IMR-90 (cell line): ENCODE measurements around the gene CEP43. TPM values are rescaled to one million over a fixed set of nuclear protein-coding genes. Genes with fewer than 3 reads are reported as not detected.

ENCODE experiments used
- ATAC-seq: fragments of 200-7000 bp; cut with Tn5 transposase; 2 replicates; pipeline ENCODE4 v1.9.1; 2020; ENCODE audit warnings: low read depth, mild to moderate bottlenecking, moderate library complexity
- BruUV-seq: library from RNA; stranded (reverse); fragments of 400-500 nt; replicated peaks from 2 replicates; lab custom pipeline; 2021; lab: Mats Ljungman, UMichigan
- CTCF ChIA-PET: fragments of 300-600 bp; formaldehyde crosslinking; extraction: SDS; loops from one replicate; lab custom pipeline; 2021; ENCODE audit warnings: antibody characterized with exemption; lab: Yijun Ruan, JAX
- POLR2A ChIA-PET: fragments of 300-600 bp; sonication (Branson Sonifier 250); formaldehyde crosslinking; loops from one replicate; lab custom pipeline; 2022; ENCODE audit warnings: antibody characterized with exemption; ENCODE audit not compliant: unreplicated experiment; lab: Charles Lee
- DNase-seq: peaks from one replicate; pipeline ENCODE4 v3.0.0; 2013
- H2AFZ ChIP-seq: replicated peaks from 2 replicates; pipeline ENCODE3; 2013; ENCODE audit warnings: low read length, mild to moderate bottlenecking; ENCODE audit not compliant: poor library complexity
- H2AK5ac ChIP-seq: 2 replicates; pipeline ENCODE4 v1.6.1; 2013; ENCODE audit warnings: low read depth, low read length, inconsistent platforms
- H2AK9ac ChIP-seq: replicated peaks from 2 replicates; pipeline ENCODE3; 2013; ENCODE audit warnings: mild to moderate bottlenecking, low read depth, low read length, moderate library complexity; ENCODE audit not compliant: poor library complexity
- H2BK120ac ChIP-seq: 2 replicates; pipeline ENCODE4 v1.6.1; 2013; ENCODE audit warnings: low read depth, low read length, inconsistent platforms
- H2BK15ac ChIP-seq: 3 replicates; pipeline ENCODE4 v1.6.1; 2013; ENCODE audit warnings: low read depth, low read length, inconsistent platforms
- H2BK20ac ChIP-seq: 2 replicates; pipeline ENCODE4 v1.6.1; 2013; ENCODE audit warnings: low read depth, mild to moderate bottlenecking, inconsistent platforms, low read length, moderate library complexity
- H2BK5ac ChIP-seq: 2 replicates; pipeline ENCODE4 v1.6.1; 2013; ENCODE audit warnings: mild to moderate bottlenecking, low read depth, low read length, inconsistent platforms; ENCODE audit not compliant: poor library complexity, severe bottlenecking
- H3K14ac ChIP-seq: replicated peaks from 2 replicates; pipeline ENCODE4 v1.6.1; 2013; ENCODE audit warnings: low read depth, low read length, inconsistent platforms
- H3K18ac ChIP-seq: 2 replicates; pipeline ENCODE4 v1.6.1; 2013; ENCODE audit warnings: low read depth, low read length, control low read depth
- H3K23ac ChIP-seq: 2 replicates; pipeline ENCODE4 v1.6.1; 2013; ENCODE audit warnings: low read depth, low read length, inconsistent platforms
- H3K27ac ChIP-seq: 2 replicates; pipeline ENCODE4 v1.5.1; 2013; ENCODE audit warnings: mild to moderate bottlenecking, control low read depth, low read length; ENCODE audit not compliant: insufficient read depth
- H3K27me3 ChIP-seq: 2 replicates; pipeline ENCODE4 v1.6.1; 2013; ENCODE audit warnings: low read length; ENCODE audit not compliant: control insufficient read depth, insufficient read depth
- H3K36me3 ChIP-seq: 2 replicates; pipeline ENCODE4 v1.6.1; 2013; ENCODE audit warnings: low read length, mixed read lengths; ENCODE audit not compliant: control insufficient read depth, insufficient read depth
- H3K4ac ChIP-seq: 2 replicates; pipeline ENCODE4 v1.6.1; 2013; ENCODE audit warnings: low read depth, low read length, inconsistent platforms
- H3K4me1 ChIP-seq: 2 replicates; pipeline ENCODE4 v1.6.1; 2013; ENCODE audit warnings: low read length, mixed read lengths; ENCODE audit not compliant: control insufficient read depth, insufficient read depth
- H3K4me2 ChIP-seq: 2 replicates; pipeline ENCODE4 v1.6.1; 2013; ENCODE audit warnings: low read depth, mild to moderate bottlenecking, control low read depth, low read length, moderate library complexity
- H3K4me3 ChIP-seq: 2 replicates; pipeline ENCODE4 v1.5.1; 2013; ENCODE audit warnings: low read depth, mild to moderate bottlenecking, control low read depth, low read length, moderate library complexity; ENCODE audit not compliant: insufficient read depth
- H3K56ac ChIP-seq: 2 replicates; pipeline ENCODE4 v1.6.1; 2013; ENCODE audit warnings: low read length, inconsistent platforms; ENCODE audit not compliant: insufficient read depth; ENCODE audit errors: extremely low read depth
- H3K79me1 ChIP-seq, 2 experiments: 2 replicates each; pipeline ENCODE4 v1.6.1; 2013; ENCODE audit warnings: low read length in 2 of 2, inconsistent platforms in 1 of 2, low read depth in 1 of 2
- H3K9ac ChIP-seq: 2 replicates; pipeline ENCODE4 v1.6.1; 2013; ENCODE audit warnings: low read depth, low read length, control low read depth
- H3K9me1 ChIP-seq: 2 replicates; pipeline ENCODE4 v1.6.1; 2013; ENCODE audit warnings: low read length, inconsistent platforms; ENCODE audit not compliant: insufficient read depth
- H3K9me3 ChIP-seq: 2 replicates; pipeline ENCODE4 v1.6.1; 2013; ENCODE audit warnings: low read length; ENCODE audit not compliant: control insufficient read depth, insufficient read depth
- H4K20me1 ChIP-seq: 2 replicates; pipeline ENCODE4 v1.6.1; 2013; ENCODE audit warnings: low read length, inconsistent platforms; ENCODE audit not compliant: insufficient read depth
- H4K5ac ChIP-seq: 2 replicates; pipeline ENCODE4 v1.6.1; 2013; ENCODE audit warnings: mild to moderate bottlenecking, low read depth, low read length, control low read depth
- H4K8ac ChIP-seq, 2 experiments: 2 replicates each; pipeline ENCODE4 v1.6.1; 2013; ENCODE audit warnings: low read depth in 2 of 2, low read length in 2 of 2, control low read depth in 1 of 2, inconsistent platforms in 1 of 2
- H4K91ac ChIP-seq: 2 replicates; pipeline ENCODE4 v1.6.1; 2013; ENCODE audit warnings: low read depth, low read length, inconsistent platforms; ENCODE audit not compliant: insufficient read depth
- BHLHE40 ChIP-seq: fragments of 150-350 bp; IDR thresholded peaks from 2 replicates; pipeline ENCODE4 v1.6.1; 2016; ENCODE audit warnings: mild to moderate bottlenecking, low read depth, low read length
- ELK1 ChIP-seq: fragments of 150-350 bp; IDR thresholded peaks from 2 replicates; pipeline ENCODE4 v1.6.1; 2016; ENCODE audit warnings: low read depth, mild to moderate bottlenecking, low read length, moderate library complexity, borderline replicate concordance
- FOS ChIP-seq: fragments of 150-350 bp; IDR thresholded peaks from 2 replicates; pipeline ENCODE4 v1.6.1; 2016; ENCODE audit warnings: low read depth, low read length
- MXI1 ChIP-seq: IDR thresholded peaks from 2 replicates; pipeline ENCODE4 v1.6.1; 2012; ENCODE audit warnings: low read depth, mild to moderate bottlenecking, low read length, moderate library complexity, borderline replicate concordance
- NFE2L2 ChIP-seq: fragments of 150-350 bp; IDR thresholded peaks from 2 replicates; pipeline ENCODE4 v1.6.1; 2016; ENCODE audit warnings: low read depth, mild to moderate bottlenecking, low read length
- POLR2A ChIP-seq: IDR thresholded peaks from 2 replicates; pipeline ENCODE4 v1.6.1; 2012; ENCODE audit warnings: mild to moderate bottlenecking, low read depth, low read length
- RAD21 ChIP-seq: IDR thresholded peaks from 2 replicates; pipeline ENCODE4 v1.6.1; 2012; ENCODE audit warnings: low read length, improper control_type of control experiment
- RCOR1 ChIP-seq: IDR thresholded peaks from 2 replicates; pipeline ENCODE4 v1.6.1; 2012; ENCODE audit warnings: mild to moderate bottlenecking, low read length, improper control_type of control experiment; ENCODE audit not compliant: insufficient replicate concordance
- SMC3 ChIP-seq: fragments of 150-350 bp; IDR thresholded peaks from 2 replicates; pipeline ENCODE4 v1.6.1; 2016; ENCODE audit warnings: low read depth, mild to moderate bottlenecking, antibody characterized with exemption, low read length, moderate library complexity
- WGBS, 2 experiments: methylation state at CpG; one replicate each; pipeline versions ENCODE4 v1.1.5 to v1.1.7; 2013; ENCODE audit warnings: missing lambda C conversion rate in 2 of 2; ENCODE audit not compliant: insufficient read length in 1 of 2; ENCODE audit errors: extremely low coverage in 2 of 2; 5-methylcytosine and 5-hydroxymethylcytosine counted together
- dilution Hi-C: fragments of 300-500 bp; cut with HindIII; formaldehyde crosslinking; loops from one replicate; pipeline ENCODE4 v1.14.3; 2018; ENCODE audit warnings: low sequenced_read_pairs; ENCODE audit not compliant: unreplicated experiment
- in situ Hi-C: fragments of 300-500 bp; cut with MboI; formaldehyde crosslinking; loops from 3 replicates; pipeline ENCODE4 v1.14.3; 2019; ENCODE audit warnings: low sequenced_read_pairs, inconsistent platforms, mixed read lengths
- intact Hi-C: fragments of 100-400 bp; cut with micrococcal nuclease; formaldehyde crosslinking; loops from 2 replicates; pipeline ENCODE4 v1.10.0; 2022
- polyA plus RNA-seq, 3 experiments: library from polyadenylated mRNA; depleted of rRNA; stranded (reverse); fragments of >200 nt; gene quantifications; 2 replicates each; pipeline ENCODE4 v1.2.3, GENCODE V29; 2012; ENCODE audit warnings: low replicate concordance in 1 of 3
- total RNA-seq: library from RNA; depleted of rRNA; stranded (reverse); fragments of >200 nt; gene quantifications from 2 replicates; pipeline ENCODE4 v1.2.3, GENCODE V29; 2012
- TF ChIP-seq, protein P1 (sequence below): fragments of 150-350 bp; IDR thresholded peaks from 2 replicates; pipeline ENCODE4 v1.6.1; 2017; ENCODE audit warnings: mild to moderate bottlenecking, antibody characterized with exemption, low read length, low read depth
- TF ChIP-seq, protein P2 (sequence below): conservative IDR thresholded peaks from 2 replicates; pipeline ENCODE4 v1.5.1; 2012; ENCODE audit warnings: mild to moderate bottlenecking, low read depth, low read length, improper control_type of control experiment

CEP43 gene
- total and polyA plus RNA-seq, 2 of the 4 experiments (the other 2 are of a cell fraction) = 8.6 to 10.7 TPM

DNA sequence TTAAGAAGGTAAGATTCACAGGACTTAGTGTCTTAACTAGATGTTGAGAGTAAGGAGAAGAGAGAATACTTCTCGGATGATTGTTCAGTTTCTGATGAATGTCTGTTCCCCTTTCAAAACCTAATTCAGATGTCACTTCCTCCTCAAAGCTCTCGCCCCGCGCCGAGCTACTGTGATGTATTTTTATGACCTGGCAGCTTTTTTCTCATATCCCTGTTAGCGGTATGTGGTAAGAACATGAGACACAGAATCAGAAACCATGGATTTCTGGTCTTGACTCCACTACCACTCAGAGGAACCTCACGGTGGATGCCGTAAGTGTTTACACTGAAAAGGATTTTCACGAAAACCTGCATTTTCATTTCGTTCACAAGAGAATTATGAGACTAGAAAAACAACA, 48.4 kb downstream of the CEP43 start:
- WGBS, 2 experiments = no CpG with 5 or more reads among the region's 10 CpGs
- Histone ChIP-seq H2AK9ac (no peak overlapping the region), H3K4me2 (no peak overlapping the region), H3K4me1 (peaks cover 2% of the 10 kb centered on the region; the same call in 1 of the 2 replicates), H3K4ac (no peak overlapping the region), H3K9ac (no peak overlapping the region), H4K5ac (no peak overlapping the region), H2AK5ac (no peak overlapping the region), H3K9me3 (no peaks in the 10 kb centered on the region), H2AFZ (no peak overlapping the region), H3K27me3 (no peaks in the 10 kb centered on the region), H3K27ac (no peak overlapping the region), H2BK5ac (no peak overlapping the region), H3K18ac (no peak overlapping the region), H2BK20ac (no peak overlapping the region), H3K36me3 (peaks cover 1% of the 10 kb centered on the region; the same call in 1 of the 2 replicates), H3K14ac (no peak overlapping the region), H2BK120ac (no peak overlapping the region), H4K8ac (no peak overlapping the region), H3K79me1 (no peaks in the 10 kb centered on the region), H4K20me1 (no peaks in the 10 kb centered on the region), H4K91ac (no peak overlapping the region), H3K23ac (no peak overlapping the region), H3K9me1 (no peaks in the 10 kb centered on the region), H3K56ac (no peak overlapping the region), H2BK15ac (no peak overlapping the region), H3K4me3 (no peak overlapping the region)
- intact Hi-C loops = no loop called here
- in situ Hi-C loops = no loop called here
- TF ChIP-seq, protein P1, sequence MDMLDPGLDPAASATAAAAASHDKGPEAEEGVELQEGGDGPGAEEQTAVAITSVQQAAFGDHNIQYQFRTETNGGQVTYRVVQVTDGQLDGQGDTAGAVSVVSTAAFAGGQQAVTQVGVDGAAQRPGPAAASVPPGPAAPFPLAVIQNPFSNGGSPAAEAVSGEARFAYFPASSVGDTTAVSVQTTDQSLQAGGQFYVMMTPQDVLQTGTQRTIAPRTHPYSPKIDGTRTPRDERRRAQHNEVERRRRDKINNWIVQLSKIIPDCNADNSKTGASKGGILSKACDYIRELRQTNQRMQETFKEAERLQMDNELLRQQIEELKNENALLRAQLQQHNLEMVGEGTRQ = no peak
- no peak for TF ChIP-seq FOS
- TF ChIP-seq SMC3 = no peak
- no peak for TF ChIP-seq BHLHE40
- TF ChIP-seq POLR2A = no peak
- no peak for TF ChIP-seq RCOR1
- no peak for TF ChIP-seq NFE2L2
- TF ChIP-seq ELK1 = no peak
- TF ChIP-seq, protein P2, sequence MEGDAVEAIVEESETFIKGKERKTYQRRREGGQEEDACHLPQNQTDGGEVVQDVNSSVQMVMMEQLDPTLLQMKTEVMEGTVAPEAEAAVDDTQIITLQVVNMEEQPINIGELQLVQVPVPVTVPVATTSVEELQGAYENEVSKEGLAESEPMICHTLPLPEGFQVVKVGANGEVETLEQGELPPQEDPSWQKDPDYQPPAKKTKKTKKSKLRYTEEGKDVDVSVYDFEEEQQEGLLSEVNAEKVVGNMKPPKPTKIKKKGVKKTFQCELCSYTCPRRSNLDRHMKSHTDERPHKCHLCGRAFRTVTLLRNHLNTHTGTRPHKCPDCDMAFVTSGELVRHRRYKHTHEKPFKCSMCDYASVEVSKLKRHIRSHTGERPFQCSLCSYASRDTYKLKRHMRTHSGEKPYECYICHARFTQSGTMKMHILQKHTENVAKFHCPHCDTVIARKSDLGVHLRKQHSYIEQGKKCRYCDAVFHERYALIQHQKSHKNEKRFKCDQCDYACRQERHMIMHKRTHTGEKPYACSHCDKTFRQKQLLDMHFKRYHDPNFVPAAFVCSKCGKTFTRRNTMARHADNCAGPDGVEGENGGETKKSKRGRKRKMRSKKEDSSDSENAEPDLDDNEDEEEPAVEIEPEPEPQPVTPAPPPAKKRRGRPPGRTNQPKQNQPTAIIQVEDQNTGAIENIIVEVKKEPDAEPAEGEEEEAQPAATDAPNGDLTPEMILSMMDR = no peak
- no peak for TF ChIP-seq RAD21
- no peak for TF ChIP-seq MXI1
- ATAC-seq (no peak), DNase-seq (no peak)
- BruUV-seq = no TSS peak
- CTCF ChIA-PET = no interaction called here
- dilution Hi-C loops = no loop called here
- POLR2A ChIA-PET = no interaction called here
